IPS DF 6.9 (cell line): Measurements from ENCODE around the gene TYR.
"Not testable (repeated sequence)": the region's sequence is repeated elsewhere in the genome, so short reads cannot be mapped to it uniquely, and the experiment has no call there.

Source experiments
- DNase-seq: peaks from one replicate; pipeline ENCODE4 v3.0.0-alpha.2; 2013; ENCODE audit warnings: low read depth, low spot score
- H3K27ac ChIP-seq: one replicate; pipeline ENCODE4 v1.5.1; 2013; ENCODE audit warnings: low read length, control low read depth
- H3K27me3 ChIP-seq: 2 replicates; pipeline ENCODE4 v1.6.1; 2013; ENCODE audit warnings: mild to moderate bottlenecking, low read length; ENCODE audit not compliant: control insufficient read depth, insufficient read depth
- H3K36me3 ChIP-seq: 2 replicates; pipeline ENCODE4 v1.6.1; 2013; ENCODE audit warnings: low read length; ENCODE audit not compliant: control insufficient read depth, insufficient read depth
- H3K4me1 ChIP-seq: 2 replicates; pipeline ENCODE4 v1.6.1; 2013; ENCODE audit warnings: low read length; ENCODE audit not compliant: control insufficient read depth, insufficient read depth
- H3K4me3 ChIP-seq: 2 replicates; pipeline ENCODE4 v1.5.1; 2013; ENCODE audit warnings: mild to moderate bottlenecking, low read length
- H3K9me3 ChIP-seq: 2 replicates; pipeline ENCODE4 v1.6.1; 2013; ENCODE audit warnings: low read length, inconsistent platforms; ENCODE audit not compliant: control insufficient read depth, insufficient read depth
- whole genome bisulfite sequencing: extraction: QIAGEN DNeasy Blood & Tissue Kit; methylation state at CpG from one replicate; pipeline ENCODE4 v1.1.7; 2013; ENCODE audit warnings: mixed read lengths, missing lambda C conversion rate; ENCODE audit not compliant: insufficient read length, insufficient coverage; 5-methylcytosine and 5-hydroxymethylcytosine counted together

The TYR gene

GRCh38 chr11:89184021-89184420 is 6.3 kb downstream of the TYR start:
- WGBS: no CpG with 5 or more reads among the region's 3 CpGs
- DNase-seq: no peak
- Histone ChIP-seq H3K9me3 (no peaks in the 10 kb centered on the region), H3K27me3 (no peaks in the 10 kb centered on the region), H3K27ac (no peak overlapping the region), H3K4me3 (no peak overlapping the region), H3K36me3 (no peaks in the 10 kb centered on the region), H3K4me1 (no peaks in the 10 kb centered on the region)

DNA sequence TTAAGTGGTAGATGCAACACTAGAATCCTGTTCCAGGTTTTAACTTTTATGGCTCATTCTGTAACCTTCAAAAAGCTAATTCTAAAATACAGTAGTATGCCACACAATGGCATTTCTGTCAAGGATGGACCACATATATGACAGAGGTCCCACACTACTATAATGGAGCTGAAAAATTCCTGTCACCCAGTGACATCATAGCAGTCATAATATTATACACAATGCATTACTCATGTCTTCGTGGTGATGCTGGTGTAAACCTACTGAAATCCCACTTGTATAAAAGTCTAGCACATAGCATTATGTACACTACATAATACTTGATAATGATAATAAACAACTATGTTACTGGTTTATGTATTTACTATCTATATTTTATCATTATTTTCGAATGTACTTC is 12.1 kb downstream of the TYR start:
- Histone ChIP-seq H3K27me3 (no peaks in the 10 kb centered on the region), H3K27ac (no peak overlapping the region), H3K4me1 (no peaks in the 10 kb centered on the region), H3K9me3 (no peaks in the 10 kb centered on the region), H3K4me3 (no peak overlapping the region), H3K36me3 (no peaks in the 10 kb centered on the region)
- WGBS: no CpG with 5 or more reads among the region's 2 CpGs
- no peak for DNase-seq

DNA sequence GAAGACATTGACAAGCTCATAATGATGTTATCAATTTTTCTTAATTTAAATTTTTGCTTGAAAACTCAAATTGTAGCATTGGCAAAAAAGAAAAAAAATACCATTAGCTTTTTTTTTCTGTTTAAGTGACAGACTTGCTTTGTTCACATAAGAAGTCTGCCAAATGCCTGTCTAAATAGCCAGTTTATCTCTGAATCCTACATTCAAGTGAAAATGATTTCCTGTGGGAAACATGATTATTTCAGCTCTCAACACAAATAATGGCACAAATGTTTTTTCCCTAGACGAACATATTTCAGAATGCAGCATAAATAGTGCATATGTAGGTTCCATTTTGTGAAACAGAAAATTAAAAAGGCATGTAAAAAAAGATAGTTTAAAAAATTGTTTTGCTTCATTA is 23.5 kb downstream of the TYR start:
- H3K36me3 ChIP-seq: no peaks in the 10 kb centered on the region
- no peak overlapping the region for H3K27ac ChIP-seq
- peaks cover 1% of the 10 kb centered on the region; the same call in 1 of the 2 replicates for H3K4me1 ChIP-seq
- no CpG with 5 or more reads among the region's 1 CpG for WGBS
- no peak for DNase-seq
- no peak overlapping the region for H3K4me3 ChIP-seq
- H3K27me3 ChIP-seq: no peaks in the 10 kb centered on the region
- no peaks in the 10 kb centered on the region for H3K9me3 ChIP-seq

DNA sequence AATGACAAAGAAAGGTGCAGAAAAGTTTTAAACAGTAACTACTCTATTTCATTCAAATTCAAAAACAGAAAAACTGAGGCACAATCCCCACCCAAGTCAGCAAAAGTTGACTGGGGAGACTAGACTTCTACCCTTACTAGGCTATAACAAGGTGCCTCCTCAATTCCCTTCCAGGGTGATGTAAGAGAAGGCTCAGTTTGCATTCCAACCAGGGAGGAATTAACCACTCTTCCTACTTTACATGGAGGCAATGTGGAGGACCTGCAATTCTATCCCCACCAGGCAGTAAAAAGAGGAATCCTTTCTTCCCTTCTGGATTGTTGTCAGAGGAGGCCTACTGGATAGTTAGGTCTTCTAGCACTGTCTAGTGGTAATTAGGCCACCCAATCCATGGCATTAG is 26.1 kb downstream of the TYR start:
- H3K4me1 ChIP-seq: peaks cover 1% of the 10 kb centered on the region; the same call in 1 of the 2 replicates
- DNase-seq: no peak
- no peak overlapping the region for H3K4me3 ChIP-seq
- H3K27me3 ChIP-seq: no peaks in the 10 kb centered on the region
- H3K9me3 ChIP-seq: no peaks in the 10 kb centered on the region
- no peak overlapping the region for H3K27ac ChIP-seq
- H3K36me3 ChIP-seq: no peaks in the 10 kb centered on the region

DNA sequence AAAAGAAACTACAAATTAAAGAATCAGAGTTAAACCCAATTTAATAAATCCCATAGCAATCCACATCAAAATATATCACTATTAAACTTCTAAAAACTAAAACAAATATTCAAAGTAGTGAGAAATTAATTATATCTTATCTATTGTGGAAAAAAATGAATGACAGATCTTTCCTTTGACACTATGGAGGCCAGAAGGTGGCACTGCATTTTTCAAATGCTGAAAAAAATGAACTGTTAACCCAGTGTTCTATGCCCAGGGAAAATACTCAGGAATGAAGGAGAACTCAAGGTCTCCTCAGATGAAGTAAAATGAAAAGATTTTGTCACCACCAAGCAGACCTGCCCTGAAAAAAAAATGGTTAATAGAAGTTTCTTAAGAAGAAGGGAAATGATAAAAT is 27.7 kb downstream of the TYR start:
- Histone ChIP-seq H3K27ac (no peak overlapping the region), H3K9me3 (no peaks in the 10 kb centered on the region), H3K36me3 (no peaks in the 10 kb centered on the region), H3K27me3 (no peaks in the 10 kb centered on the region), H3K4me1 (peaks cover 1% of the 10 kb centered on the region; the same call in 1 of the 2 replicates), H3K4me3 (no peak overlapping the region)
- no peak for DNase-seq

DNA sequence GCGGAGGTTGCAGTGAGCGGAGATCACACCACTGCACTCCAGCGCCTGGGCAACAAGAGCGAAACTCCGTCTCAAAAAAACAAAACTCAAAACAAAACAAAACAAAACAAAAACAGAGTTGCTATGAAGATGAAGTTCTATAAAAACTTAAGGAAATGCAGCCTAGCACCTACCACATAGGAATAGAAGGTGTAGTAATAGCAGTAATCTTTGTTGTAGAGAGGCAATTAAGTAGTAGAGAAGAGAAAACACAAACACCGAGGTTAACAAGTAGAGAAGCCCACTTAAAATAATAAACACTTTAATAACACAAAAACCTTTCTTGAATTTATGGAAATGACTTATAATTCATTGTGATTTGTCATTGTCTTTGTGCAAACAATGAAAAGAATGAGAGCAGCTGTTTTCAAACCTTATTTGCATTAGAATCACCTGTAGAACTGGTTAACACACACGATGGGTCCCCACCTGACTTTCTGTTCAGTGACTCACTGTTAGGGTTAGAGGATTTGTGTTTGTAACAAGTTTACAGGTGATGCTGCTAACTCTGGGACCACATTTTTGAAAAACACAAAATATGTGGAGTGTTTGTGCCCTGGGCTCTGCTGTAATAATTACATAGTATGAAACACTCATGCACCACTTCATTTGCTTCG is 43.1 kb downstream of the TYR start:
- Histone ChIP-seq H3K27me3 (no peaks in the 10 kb centered on the region), H3K36me3 (no peaks in the 10 kb centered on the region), H3K4me1 (no peaks in the 10 kb centered on the region; the same call in 1 of the 2 replicates), H3K27ac (no peak overlapping the region), H3K4me3 (no peak overlapping the region), H3K9me3 (no peaks in the 10 kb centered on the region)
- DNase-seq: peak; percentile 11
- WGBS: no CpG with 5 or more reads among the region's 8 CpGs

DNA sequence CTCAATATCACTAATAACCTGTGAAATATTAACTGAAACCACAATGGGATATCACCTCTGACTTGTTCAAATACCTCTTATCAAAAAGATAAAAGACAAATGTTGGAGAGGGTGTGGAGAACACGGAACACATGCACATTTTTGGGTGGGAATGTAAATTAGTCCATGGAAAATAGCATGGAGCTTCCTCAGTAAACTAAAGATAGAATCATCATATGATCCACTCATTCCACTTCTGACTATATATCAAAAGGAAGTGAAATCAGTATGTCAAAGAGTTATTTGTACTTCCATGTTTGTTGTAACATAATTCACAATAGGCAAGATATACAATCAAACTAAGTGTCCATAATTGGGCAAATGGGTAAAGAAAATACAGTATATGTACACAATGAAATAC is 57.4 kb downstream of the TYR start:
- H3K27ac ChIP-seq: no peak overlapping the region
- H3K4me1 ChIP-seq: no peaks in the 10 kb centered on the region
- no CpG with 5 or more reads among the region's 1 CpG for WGBS
- H3K36me3 ChIP-seq: no peaks in the 10 kb centered on the region
- H3K4me3 ChIP-seq: no peak overlapping the region
- no peaks in the 10 kb centered on the region for H3K27me3 ChIP-seq
- no peak for DNase-seq
- no peaks in the 10 kb centered on the region for H3K9me3 ChIP-seq

DNA sequence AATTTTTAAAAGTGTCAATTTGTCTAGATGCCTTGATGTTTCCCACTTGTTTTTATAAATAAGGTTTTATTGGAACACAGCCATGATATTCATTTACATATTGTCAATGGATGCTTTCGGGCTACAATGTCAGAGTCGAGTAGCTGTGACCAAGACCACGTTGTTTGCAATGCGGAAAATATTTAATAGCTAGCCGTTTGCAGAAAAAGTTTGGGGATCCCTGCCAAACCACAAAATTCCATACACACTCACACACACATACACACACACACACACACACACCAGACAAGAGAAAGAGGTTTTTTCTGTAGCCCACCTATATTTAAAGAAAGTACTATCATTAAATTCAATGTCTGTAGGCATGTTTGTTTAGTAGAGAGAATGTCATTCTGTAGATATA is 58.3 kb downstream of the TYR start:
- WGBS: no CpG with 5 or more reads among the region's 5 CpGs
- DNase-seq: no peak

GRCh38 chr11:89247007-89247406 is 69.3 kb downstream of the TYR start:
- H3K4me1 ChIP-seq, DNase-seq, H3K9me3 ChIP-seq, H3K4me3 ChIP-seq, H3K36me3 ChIP-seq, H3K27me3 ChIP-seq, H3K27ac ChIP-seq: not testable (repeated sequence)
- WGBS: no CpG with 5 or more reads among the region's 4 CpGs

More for the DNA sequence above, 58.3 kb downstream of the TYR start:
- H3K4me3 ChIP-seq: no peak overlapping the region
- no peaks in the 10 kb centered on the region for H3K36me3 ChIP-seq
- no peaks in the 10 kb centered on the region for H3K27me3 ChIP-seq
- no peak overlapping the region for H3K27ac ChIP-seq
- H3K9me3 ChIP-seq: no peaks in the 10 kb centered on the region
- no peaks in the 10 kb centered on the region for H3K4me1 ChIP-seq

GRCh38 chr11:89249196-89249595 is 71.5 kb downstream of the TYR start:
- DNase-seq: no peak
- no peaks in the 10 kb centered on the region for H3K4me1 ChIP-seq
- no peaks in the 10 kb centered on the region for H3K36me3 ChIP-seq
- WGBS: no CpG with 5 or more reads among the region's 2 CpGs
- H3K27ac ChIP-seq: no peak overlapping the region
- H3K9me3 ChIP-seq: no peaks in the 10 kb centered on the region
- H3K4me3 ChIP-seq: no peak overlapping the region
- no peaks in the 10 kb centered on the region for H3K27me3 ChIP-seq

DNA sequence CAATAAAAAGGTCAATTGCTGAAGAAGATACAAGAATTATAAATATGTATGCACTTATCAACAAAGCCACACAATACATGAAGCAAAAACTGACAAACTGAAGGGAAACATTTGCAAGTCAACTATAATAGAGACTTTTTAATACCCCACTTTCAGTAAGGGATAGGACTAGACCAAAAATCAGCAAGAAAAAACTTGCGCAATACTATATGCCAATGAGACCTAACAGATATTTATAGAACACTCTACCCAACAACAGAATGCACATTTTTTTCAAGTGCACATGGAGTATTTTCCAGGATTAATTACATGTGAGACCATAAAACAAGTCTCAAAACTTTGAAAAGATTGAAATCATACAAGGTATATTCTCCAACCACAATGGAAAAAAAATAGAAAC is 83.8 kb downstream of the TYR start:
- H3K9me3 ChIP-seq, H3K4me3 ChIP-seq, H3K27ac ChIP-seq, H3K27me3 ChIP-seq, H3K36me3 ChIP-seq, DNase-seq, H3K4me1 ChIP-seq: not testable (repeated sequence)
- WGBS: no CpG with 5 or more reads among the region's 1 CpG
